ENCODE results near the gene KCNH6. TPM values are rescaled to one million over a fixed set of nuclear protein-coding genes. Genes with fewer than 3 reads are reported as not detected.

KCNH6 gene
- total and polyA plus RNA-seq, 4 donors = 0.22 to 2.3 (median 1.5) TPM

DNA sequence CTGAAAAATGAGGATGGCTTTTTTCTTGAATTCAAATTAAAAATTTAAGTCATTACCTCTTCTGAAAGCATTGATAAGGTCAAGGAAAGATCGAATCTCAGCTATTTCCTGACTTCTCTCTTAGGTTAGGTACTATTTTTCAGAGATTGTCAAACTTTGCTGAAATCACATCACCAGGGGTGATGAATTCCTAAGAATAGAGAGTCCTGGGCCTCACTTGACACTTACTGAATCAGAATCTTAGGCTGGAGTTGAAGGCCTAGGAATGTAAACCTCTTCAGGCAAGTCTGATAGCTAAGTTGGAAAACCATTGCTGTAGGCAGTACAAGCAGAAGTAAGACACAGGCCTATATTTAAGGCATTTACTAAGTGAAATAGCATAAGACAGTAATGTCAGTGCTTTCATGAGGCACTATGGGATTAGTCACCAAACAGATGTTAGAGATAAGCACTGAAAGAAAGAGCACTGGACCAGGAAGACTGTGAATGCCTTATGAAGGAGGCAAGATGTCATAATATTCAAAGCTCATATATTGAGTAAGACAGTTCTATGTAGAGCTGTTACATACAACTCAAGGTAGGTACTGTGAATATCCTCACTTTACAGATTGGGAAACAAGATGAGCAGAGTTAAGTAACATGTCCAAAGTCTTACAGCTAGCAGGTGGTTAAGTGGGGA is 48.6 kb downstream of the KCNH6 start:
- H3K36me3 ChIP-seq (ENCODE audit: control insufficient read depth, insufficient read depth, low read length) = peaks cover 3% of the 10 kb centered on the region
- no peaks in the 10 kb centered on the region for H3K9me3 ChIP-seq (ENCODE audit: control insufficient read depth, insufficient read depth, low read length)
- H3K27me3 ChIP-seq (ENCODE audit: control insufficient read depth, insufficient read depth, low read length) = no peaks in the 10 kb centered on the region
- no peak for DNase-seq (ENCODE audit: low read depth in 4 of 6, low spot score in 6 of 6)
- no CpG with 5 or more reads among the region's 1 CpG for WGBS (ENCODE audit: insufficient coverage)
- H3K4me3 ChIP-seq (ENCODE audit: low read depth, low read length) = no peak overlapping the region
- H3K4me1 ChIP-seq (ENCODE audit: control insufficient read depth, insufficient read depth, low read length) = no peaks in the 10 kb centered on the region
- H3K27ac ChIP-seq (ENCODE audit: low read depth, low read length) = no peak overlapping the region

DNA sequence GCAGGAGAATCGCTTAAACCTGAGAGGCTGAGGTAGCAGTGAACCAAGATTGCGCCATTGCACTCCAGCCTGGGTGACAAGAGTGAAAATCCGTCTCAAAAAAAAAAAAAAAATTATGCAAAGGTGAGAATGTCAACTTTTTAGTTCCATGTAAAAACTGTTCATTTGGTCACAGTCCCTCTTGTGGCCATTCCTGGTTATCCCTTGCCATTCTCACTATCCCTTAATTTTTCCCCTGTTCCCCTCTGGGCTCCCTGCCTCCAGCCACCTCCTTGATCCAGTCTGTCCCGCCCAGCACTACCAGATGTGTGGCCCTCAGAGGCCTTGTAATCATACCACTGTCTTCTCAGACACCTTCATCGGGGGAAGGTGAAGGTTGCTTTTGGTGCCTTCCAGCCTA is 50.5 kb downstream of the KCNH6 start:
- H3K9me3 ChIP-seq (ENCODE audit: control insufficient read depth, insufficient read depth, low read length) = no peaks in the 10 kb centered on the region
- no peak overlapping the region for H3K4me3 ChIP-seq (ENCODE audit: low read depth, low read length)
- H3K27ac ChIP-seq (ENCODE audit: low read depth, low read length) = no peak overlapping the region
- H3K27me3 ChIP-seq (ENCODE audit: control insufficient read depth, insufficient read depth, low read length) = no peaks in the 10 kb centered on the region
- WGBS (ENCODE audit: insufficient coverage) = 91% methylated on average over 4 of the region's 5 CpGs
- peaks cover 3% of the 10 kb centered on the region for H3K36me3 ChIP-seq (ENCODE audit: control insufficient read depth, insufficient read depth, low read length)
- DNase-seq (ENCODE audit: low read depth in 4 of 6, low spot score in 6 of 6) = no peak
- peaks cover under 1% of the 10 kb centered on the region for H3K4me1 ChIP-seq (ENCODE audit: control insufficient read depth, insufficient read depth, low read length)

DNA sequence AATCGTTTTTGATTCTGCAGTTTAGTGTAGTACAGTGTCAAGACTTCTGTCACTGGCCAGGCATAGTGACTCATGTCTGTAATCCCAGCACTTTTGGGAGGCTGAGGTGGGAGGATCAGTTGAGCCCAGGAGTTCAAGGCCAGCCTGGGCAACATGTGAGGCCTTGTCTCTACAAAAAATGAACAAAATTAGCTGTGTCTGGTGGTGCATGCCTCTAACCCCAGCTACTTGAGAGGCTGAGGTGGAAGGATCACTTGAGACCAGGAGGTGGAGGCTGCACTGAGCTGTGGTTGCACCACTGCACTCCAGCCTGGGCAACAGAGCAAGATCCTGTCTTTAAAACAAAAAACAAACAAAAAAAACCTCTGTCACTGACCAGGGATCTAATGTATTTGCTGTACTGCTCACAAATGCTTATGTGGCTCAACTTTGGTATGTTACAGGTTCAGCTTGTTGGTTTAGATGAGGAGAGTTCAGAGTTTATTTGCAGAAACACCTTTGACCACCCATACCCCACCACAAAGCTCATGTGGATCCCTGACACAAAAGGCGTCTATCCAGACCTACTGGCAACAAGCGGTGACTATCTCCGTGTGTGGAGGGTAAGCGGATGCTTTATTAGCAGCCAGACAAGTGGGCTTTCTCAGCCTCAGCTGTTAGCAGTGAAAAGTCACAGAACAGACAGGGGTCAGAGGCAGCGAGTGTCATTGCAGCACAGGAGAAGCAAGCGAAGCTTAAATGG is 55.0 kb downstream of the KCNH6 start:
- Histone ChIP-seq H3K27ac (ENCODE audit: low read depth, low read length) (peak overlapping the region; percentile 50), H3K27me3 (ENCODE audit: control insufficient read depth, insufficient read depth, low read length) (no peaks in the 10 kb centered on the region), H3K4me1 (ENCODE audit: control insufficient read depth, insufficient read depth, low read length) (peaks cover 4% of the 10 kb centered on the region), H3K4me3 (ENCODE audit: low read depth, low read length) (no peak overlapping the region), H3K36me3 (ENCODE audit: control insufficient read depth, insufficient read depth, low read length) (peaks cover 20% of the 10 kb centered on the region), H3K9me3 (ENCODE audit: control insufficient read depth, insufficient read depth, low read length) (no peaks in the 10 kb centered on the region)
- DNase-seq (ENCODE audit: low read depth in 4 of 6, low spot score in 6 of 6) = peak in 2 of 6 donors; percentile 9 to 34
- WGBS (ENCODE audit: insufficient coverage) = 52% methylated on average over 7 of the region's 7 CpGs

DNA sequence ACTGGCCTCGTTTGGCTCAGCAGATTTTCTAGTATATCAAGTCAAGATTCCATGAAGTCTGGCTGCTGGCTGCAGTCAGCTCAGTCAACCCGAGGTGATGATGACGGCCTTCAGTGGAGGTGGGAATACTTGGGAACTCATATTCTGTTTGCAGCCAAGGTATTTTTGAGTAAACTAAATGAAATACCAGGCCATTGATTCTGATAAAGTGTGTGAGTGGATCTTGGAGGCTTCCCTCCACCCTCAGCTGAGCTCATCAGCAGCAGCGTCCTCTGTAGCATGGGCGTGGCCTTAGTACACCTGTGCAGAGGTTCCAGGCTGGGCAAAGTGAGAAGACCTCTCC is 55.6 kb downstream of the KCNH6 start:
- Histone ChIP-seq H3K27me3 (ENCODE audit: control insufficient read depth, insufficient read depth, low read length) (no peaks in the 10 kb centered on the region), H3K4me3 (ENCODE audit: low read depth, low read length) (no peak overlapping the region), H3K4me1 (ENCODE audit: control insufficient read depth, insufficient read depth, low read length) (peaks cover 4% of the 10 kb centered on the region), H3K36me3 (ENCODE audit: control insufficient read depth, insufficient read depth, low read length) (peaks cover 26% of the 10 kb centered on the region), H3K27ac (ENCODE audit: low read depth, low read length) (no peak overlapping the region), H3K9me3 (ENCODE audit: control insufficient read depth, insufficient read depth, low read length) (no peaks in the 10 kb centered on the region)
- DNase-seq (ENCODE audit: low read depth in 4 of 6, low spot score in 6 of 6) = no peak
- 75% methylated on average over 3 of the region's 5 CpGs for WGBS (ENCODE audit: insufficient coverage)

DNA sequence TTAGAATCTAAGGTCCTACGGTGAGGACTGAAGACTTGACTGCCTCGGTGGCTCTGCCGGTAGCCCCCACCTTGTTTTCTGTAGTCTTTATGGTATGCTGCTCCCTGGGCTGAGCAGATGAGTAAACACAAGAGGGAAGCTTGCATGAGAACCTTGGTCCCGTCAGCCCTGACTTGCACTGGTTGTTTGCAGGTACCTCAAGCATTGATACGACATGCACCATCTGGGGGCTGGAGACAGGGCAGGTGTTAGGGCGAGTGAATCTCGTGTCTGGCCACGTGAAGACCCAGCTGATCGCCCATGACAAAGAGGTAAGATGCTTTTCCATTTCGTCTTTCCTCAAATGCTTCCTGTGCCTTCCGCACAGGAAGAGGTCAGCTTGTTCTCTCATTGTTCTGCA is 56.5 kb downstream of the KCNH6 start:
- DNase-seq (ENCODE audit: low read depth in 4 of 6, low spot score in 6 of 6) = no peak
- peaks cover 34% of the 10 kb centered on the region for H3K36me3 ChIP-seq (ENCODE audit: control insufficient read depth, insufficient read depth, low read length)
- H3K27me3 ChIP-seq (ENCODE audit: control insufficient read depth, insufficient read depth, low read length) = no peaks in the 10 kb centered on the region
- H3K9me3 ChIP-seq (ENCODE audit: control insufficient read depth, insufficient read depth, low read length) = no peaks in the 10 kb centered on the region
- H3K27ac ChIP-seq (ENCODE audit: low read depth, low read length) = no peak overlapping the region
- H3K4me3 ChIP-seq (ENCODE audit: low read depth, low read length) = no peak overlapping the region
- WGBS (ENCODE audit: insufficient coverage) = 54% methylated on average over 9 of the region's 11 CpGs
- peaks cover 4% of the 10 kb centered on the region for H3K4me1 ChIP-seq (ENCODE audit: control insufficient read depth, insufficient read depth, low read length)

DNA sequence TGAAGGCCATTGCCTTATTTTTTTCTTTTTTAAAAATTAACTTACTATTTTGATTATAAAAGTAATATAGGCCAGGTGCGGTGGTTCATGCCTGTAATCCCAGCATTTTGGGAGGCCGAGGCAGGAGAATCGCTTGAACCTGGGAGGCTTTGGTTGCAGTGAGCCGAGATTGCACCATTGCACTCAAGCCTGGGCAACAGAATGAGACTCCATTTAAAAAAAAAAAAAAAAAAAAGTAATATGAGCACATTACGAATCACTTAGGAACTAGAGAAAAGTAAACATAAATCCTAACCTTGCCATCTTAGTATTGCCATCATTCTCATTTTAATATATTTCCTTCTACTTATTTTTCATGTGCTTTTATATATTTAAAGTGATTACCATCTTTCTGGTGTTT is 64.6 kb downstream of the KCNH6 start:
- peaks cover 74% of the 10 kb centered on the region for H3K36me3 ChIP-seq (ENCODE audit: control insufficient read depth, insufficient read depth, low read length)

DNA sequence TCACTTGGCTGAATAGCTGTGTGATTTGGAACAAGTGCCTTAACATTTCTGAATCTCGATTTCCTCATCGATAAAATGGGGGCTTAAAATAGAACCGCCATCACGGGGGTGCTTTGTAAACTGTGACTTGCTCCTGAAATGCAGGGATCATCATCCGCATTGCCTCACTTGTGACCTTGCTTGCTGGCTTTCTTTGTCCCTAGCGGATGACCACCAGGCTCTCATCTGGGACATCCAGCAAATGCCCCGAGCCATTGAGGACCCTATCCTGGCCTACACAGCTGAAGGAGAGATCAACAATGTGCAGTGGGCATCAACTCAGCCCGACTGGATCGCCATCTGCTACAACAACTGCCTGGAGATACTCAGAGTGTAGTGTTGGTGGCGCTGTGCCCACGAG is 65.6 kb downstream of the KCNH6 start:
- DNase-seq (ENCODE audit: low read depth in 4 of 6, low spot score in 6 of 6) = no peak
- no peak overlapping the region for H3K27ac ChIP-seq (ENCODE audit: low read depth, low read length)
- peaks cover 71% of the 10 kb centered on the region for H3K36me3 ChIP-seq (ENCODE audit: control insufficient read depth, insufficient read depth, low read length)
- H3K4me3 ChIP-seq (ENCODE audit: low read depth, low read length) = no peak overlapping the region
- WGBS (ENCODE audit: insufficient coverage) = 82% methylated on average over 8 of the region's 11 CpGs
- no peaks in the 10 kb centered on the region for H3K4me1 ChIP-seq (ENCODE audit: control insufficient read depth, insufficient read depth, low read length)
- no peaks in the 10 kb centered on the region for H3K27me3 ChIP-seq (ENCODE audit: control insufficient read depth, insufficient read depth, low read length)
- H3K9me3 ChIP-seq (ENCODE audit: control insufficient read depth, insufficient read depth, low read length) = no peaks in the 10 kb centered on the region

More for the DNA sequence above, 64.6 kb downstream of the KCNH6 start:
- Histone ChIP-seq H3K9me3 (ENCODE audit: control insufficient read depth, insufficient read depth, low read length) (no peaks in the 10 kb centered on the region), H3K4me3 (ENCODE audit: low read depth, low read length) (no peak overlapping the region), H3K4me1 (ENCODE audit: control insufficient read depth, insufficient read depth, low read length) (no peaks in the 10 kb centered on the region), H3K27ac (ENCODE audit: low read depth, low read length) (no peak overlapping the region), H3K27me3 (ENCODE audit: control insufficient read depth, insufficient read depth, low read length) (no peaks in the 10 kb centered on the region)
- WGBS (ENCODE audit: insufficient coverage) = no CpG with 5 or more reads among the region's 5 CpGs
- no peak for DNase-seq (ENCODE audit: low read depth in 4 of 6, low spot score in 6 of 6)

DNA sequence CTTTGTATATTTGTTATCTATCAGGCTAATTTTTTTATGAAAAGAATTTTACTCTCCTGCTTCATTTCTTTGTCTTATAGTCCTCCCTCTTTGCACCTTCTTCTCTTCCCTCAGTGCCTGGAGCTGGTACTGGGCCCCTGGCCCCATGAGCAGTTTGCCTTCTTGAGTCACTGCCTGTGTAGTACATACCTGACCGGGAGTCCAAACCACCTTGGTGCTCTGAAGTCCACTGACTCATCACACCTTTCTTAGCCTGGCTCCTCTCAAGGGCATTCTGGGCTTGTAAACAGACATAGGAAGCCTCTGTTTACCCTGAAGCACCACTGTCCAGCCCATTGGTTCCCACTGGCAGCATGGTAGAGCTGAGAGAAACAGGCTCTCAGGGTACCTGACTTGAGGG is 66.5 kb downstream of the KCNH6 start:
- peaks cover 68% of the 10 kb centered on the region for H3K36me3 ChIP-seq (ENCODE audit: control insufficient read depth, insufficient read depth, low read length)
- 100% methylated on average over 1 of the region's 1 CpG for WGBS (ENCODE audit: insufficient coverage)
- no peak for DNase-seq (ENCODE audit: low read depth in 4 of 6, low spot score in 6 of 6)

DNA sequence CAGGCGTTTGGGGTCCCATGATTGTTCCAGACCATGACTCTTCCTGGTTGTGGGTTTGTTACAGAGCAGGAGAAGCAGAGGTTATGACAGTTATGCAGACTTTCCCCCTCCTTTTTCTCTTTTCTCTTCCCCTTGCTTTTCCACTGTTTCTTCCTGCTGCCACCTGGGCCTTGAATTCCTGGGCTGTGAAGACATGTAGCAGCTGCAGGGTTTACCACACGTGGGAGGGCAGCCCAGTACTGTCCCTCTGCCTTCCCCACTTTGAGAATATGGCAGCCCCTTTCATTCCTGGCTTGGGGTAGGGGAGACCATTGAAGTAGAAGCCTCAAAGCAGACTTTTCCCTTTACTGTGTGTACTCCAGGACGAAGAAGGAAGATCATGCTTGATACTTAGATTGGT is 69.6 kb downstream of the KCNH6 start:
- no CpG with 5 or more reads among the region's 3 CpGs for whole genome bisulfite sequencing (ENCODE audit: insufficient coverage)
- Histone ChIP-seq H3K27ac (ENCODE audit: low read depth, low read length) (no peak overlapping the region), H3K4me3 (ENCODE audit: low read depth, low read length) (no peak overlapping the region), H3K9me3 (ENCODE audit: control insufficient read depth, insufficient read depth, low read length) (no peaks in the 10 kb centered on the region), H3K4me1 (ENCODE audit: control insufficient read depth, insufficient read depth, low read length) (no peaks in the 10 kb centered on the region), H3K36me3 (ENCODE audit: control insufficient read depth, insufficient read depth, low read length) (peaks cover 49% of the 10 kb centered on the region), H3K27me3 (ENCODE audit: control insufficient read depth, insufficient read depth, low read length) (no peaks in the 10 kb centered on the region)
- no peak for DNase-seq (ENCODE audit: low read depth in 4 of 6, low spot score in 6 of 6)

More for the DNA sequence above, 66.5 kb downstream of the KCNH6 start:
- Histone ChIP-seq H3K4me3 (ENCODE audit: low read depth, low read length) (no peak overlapping the region), H3K4me1 (ENCODE audit: control insufficient read depth, insufficient read depth, low read length) (no peaks in the 10 kb centered on the region), H3K9me3 (ENCODE audit: control insufficient read depth, insufficient read depth, low read length) (no peaks in the 10 kb centered on the region), H3K27me3 (ENCODE audit: control insufficient read depth, insufficient read depth, low read length) (no peaks in the 10 kb centered on the region), H3K27ac (ENCODE audit: low read depth, low read length) (no peak overlapping the region)

DNA sequence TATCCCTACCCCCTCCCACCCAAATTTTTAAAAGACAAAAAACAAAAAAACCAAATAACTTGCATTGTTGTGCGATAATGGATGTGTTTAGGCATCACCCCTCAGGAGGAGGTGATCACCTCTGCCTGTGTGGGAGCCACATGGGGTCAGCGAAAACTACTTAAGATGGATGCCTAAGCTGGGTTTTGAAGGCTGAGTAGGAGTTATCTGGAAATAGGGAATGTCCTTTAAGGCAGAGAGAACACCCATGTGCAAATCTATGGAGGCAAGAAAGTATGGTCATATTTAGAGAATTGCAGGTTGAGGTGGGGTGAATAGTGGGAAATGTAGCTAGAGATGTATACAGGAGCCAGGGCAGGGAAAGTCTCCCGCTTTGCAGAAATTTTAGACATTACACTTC is 72.0 kb downstream of the KCNH6 start:
- Histone ChIP-seq H3K9me3 (ENCODE audit: control insufficient read depth, insufficient read depth, low read length) (no peaks in the 10 kb centered on the region), H3K4me3 (ENCODE audit: low read depth, low read length) (no peak overlapping the region), H3K4me1 (ENCODE audit: control insufficient read depth, insufficient read depth, low read length) (peaks cover 3% of the 10 kb centered on the region), H3K36me3 (ENCODE audit: control insufficient read depth, insufficient read depth, low read length) (peaks cover 30% of the 10 kb centered on the region), H3K27me3 (ENCODE audit: control insufficient read depth, insufficient read depth, low read length) (no peaks in the 10 kb centered on the region), H3K27ac (ENCODE audit: low read depth, low read length) (no peak overlapping the region)
- 100% methylated on average over 2 of the region's 3 CpGs for WGBS (ENCODE audit: insufficient coverage)
- DNase-seq (ENCODE audit: low read depth in 4 of 6, low spot score in 6 of 6) = no peak
